ENCODE results near the gene RNF123.
A peak's percentile ranks its signal among the peaks of the same experiment; 100 is the strongest.

Gene RNF123

GRCh38 chr3:49658711-49659110 lies 30.6 kb upstream of the RNF123 start:
- DNase-seq (ENCODE audit: low read depth) = no peak

DNA sequence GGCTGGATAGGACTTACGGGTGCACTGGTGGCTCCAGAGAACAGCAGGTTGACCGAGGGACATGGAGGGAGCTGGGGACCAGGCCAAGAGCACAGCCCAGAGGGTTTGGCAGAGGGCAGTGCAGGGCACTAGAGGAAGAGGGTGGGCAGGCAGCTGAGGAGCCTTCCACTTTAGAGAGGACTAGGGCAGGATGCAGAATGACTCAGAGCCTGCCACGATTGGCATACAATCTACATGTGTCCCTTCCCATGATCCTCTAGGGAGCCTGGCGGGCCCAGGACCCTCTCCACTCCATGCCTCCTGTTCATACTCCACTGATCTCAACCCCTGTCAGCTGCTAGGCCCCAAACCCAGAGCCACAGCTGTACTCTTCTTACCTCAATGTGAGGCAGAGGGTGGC lies 29.6 kb upstream of the RNF123 start:
- no peak for DNase-seq (ENCODE audit: low read depth)

- DNase-seq (ENCODE audit: low read depth) = no peak
These were observed 28.1 kb upstream of the RNF123 start for GRCh38 chr3:49661281-49661680.

- DNase-seq (ENCODE audit: low read depth) = no peak
These were observed 27.3 kb upstream of the RNF123 start for GRCh38 chr3:49662021-49662420.

- DNase-seq (ENCODE audit: low read depth) = no peak
These were observed 26.5 kb upstream of the RNF123 start for GRCh38 chr3:49662720-49663413.

- DNase-seq (ENCODE audit: low read depth) = no peak
These were observed 25.5 kb upstream of the RNF123 start for GRCh38 chr3:49663831-49664230.

- no peak for DNase-seq (ENCODE audit: low read depth)
These were observed 25.1 kb upstream of the RNF123 start for GRCh38 chr3:49664300-49664699.

GRCh38 chr3:49665822-49666519 lies 23.4 kb upstream of the RNF123 start:
- no peak for DNase-seq (ENCODE audit: low read depth)

- no peak for DNase-seq (ENCODE audit: low read depth)
These were observed 22.8 kb upstream of the RNF123 start for GRCh38 chr3:49666592-49666991.

GRCh38 chr3:49667701-49668413 lies 21.5 kb upstream of the RNF123 start:
- DNase-seq (ENCODE audit: low read depth) = no peak

DNA sequence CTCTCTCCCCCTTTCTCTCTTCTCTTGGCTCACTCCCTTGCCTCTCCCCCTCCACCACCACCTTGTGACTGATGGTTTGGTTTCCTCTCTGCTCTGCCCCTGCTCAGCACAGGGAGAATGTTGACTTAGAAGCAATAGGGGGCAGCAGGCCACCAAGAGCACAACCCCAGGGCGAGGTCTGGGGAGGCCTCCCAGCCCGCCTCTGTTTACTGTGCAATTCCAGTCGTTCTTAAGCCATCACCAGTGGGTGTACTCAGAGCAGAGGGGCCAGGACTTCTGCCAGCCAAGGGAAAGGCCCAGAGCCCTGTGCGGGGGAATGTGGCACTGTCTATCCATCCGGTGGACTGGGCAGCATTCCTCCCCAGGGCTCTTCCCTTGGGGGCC lies 21.0 kb upstream of the RNF123 start:
- DNase-seq (ENCODE audit: low read depth) = no peak

GRCh38 chr3:49668861-49669260 lies 20.5 kb upstream of the RNF123 start:
- no peak for DNase-seq (ENCODE audit: low read depth)

DNA sequence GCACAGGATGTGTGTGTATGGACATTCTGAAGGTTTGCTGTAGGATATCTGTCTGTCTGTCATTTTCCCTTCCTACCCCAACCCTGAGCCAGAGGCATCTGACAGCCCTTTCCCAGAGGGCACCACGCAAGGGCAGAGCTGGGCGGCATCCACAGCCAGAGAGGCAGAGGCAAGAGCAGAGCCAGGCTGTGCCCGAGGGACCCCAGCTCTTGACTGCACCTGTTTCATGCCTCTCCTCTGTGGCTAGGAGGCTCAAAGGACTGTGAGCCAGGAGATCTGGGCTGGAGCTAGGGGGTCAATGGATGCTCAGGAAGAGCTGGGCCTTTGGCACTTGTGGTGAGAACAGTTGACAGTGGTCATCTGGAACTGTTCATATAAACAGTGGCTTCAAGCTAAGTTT lies 20.0 kb upstream of the RNF123 start:
- DNase-seq (ENCODE audit: low read depth) = no peak

- no peak for DNase-seq (ENCODE audit: low read depth)
These were observed 18.4 kb upstream of the RNF123 start for GRCh38 chr3:49670940-49671290.

DNA sequence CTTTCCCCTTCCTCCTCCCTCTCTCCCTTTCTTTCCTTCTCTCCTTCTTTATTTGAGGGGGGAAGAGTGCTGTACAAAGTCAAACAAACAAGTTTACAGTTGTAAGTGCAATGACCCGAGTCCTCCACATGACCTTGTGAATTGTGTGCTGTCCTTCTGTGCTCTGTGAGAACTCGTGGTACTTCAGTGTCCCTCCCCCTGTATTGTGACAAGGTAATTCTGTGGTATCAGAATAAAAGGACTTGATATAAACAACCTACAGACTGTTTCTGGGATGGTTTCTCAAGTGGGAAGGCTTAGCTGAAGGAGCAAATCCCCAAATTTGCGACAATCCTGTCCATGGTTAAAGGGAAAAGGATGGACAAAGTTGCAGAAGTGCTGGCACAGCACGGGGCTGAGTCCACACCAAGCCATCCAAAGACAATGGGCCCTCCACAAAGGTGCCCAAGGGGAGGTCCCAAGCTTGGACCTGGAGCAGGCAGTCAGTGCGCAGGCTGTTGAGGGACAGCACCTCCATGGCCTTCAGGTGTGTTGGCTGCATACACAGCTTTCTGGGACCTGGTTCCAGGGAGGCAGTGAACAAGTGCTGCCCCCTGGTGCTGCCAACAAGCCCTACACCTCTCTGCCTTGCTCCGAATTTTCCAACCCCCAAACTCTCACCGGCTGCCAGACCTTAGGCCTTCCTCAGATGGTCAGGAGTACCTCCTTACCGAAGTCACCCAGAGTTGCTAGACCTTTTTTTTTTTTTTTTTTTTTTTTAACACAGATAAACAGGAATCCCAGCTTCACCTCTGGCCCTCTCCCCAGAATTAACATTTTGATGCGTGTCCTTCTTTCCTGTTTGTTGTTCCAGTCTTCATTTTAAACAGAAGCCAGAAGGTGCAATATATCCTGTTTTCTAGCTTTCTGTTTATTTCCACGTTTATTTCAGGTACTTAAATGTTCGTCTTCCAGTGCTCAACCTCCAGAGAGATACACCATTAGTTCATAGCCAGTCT lies 17.8 kb upstream of the RNF123 start:
- DNase-seq (ENCODE audit: low read depth) = peak; percentile 69

GRCh38 chr3:49673121-49673714 lies 16.1 kb upstream of the RNF123 start:
- peak; percentile 71 for DNase-seq (ENCODE audit: low read depth)

- DNase-seq (ENCODE audit: low read depth) = peak; percentile 99
These were observed 15.5 kb upstream of the RNF123 start, which contains the start of gene APEH for GRCh38 chr3:49673715-49674496. APEH (plus strand) TSS chr3:49674351; CDS start chr3:49674402, 51 bp downstream.

DNA sequence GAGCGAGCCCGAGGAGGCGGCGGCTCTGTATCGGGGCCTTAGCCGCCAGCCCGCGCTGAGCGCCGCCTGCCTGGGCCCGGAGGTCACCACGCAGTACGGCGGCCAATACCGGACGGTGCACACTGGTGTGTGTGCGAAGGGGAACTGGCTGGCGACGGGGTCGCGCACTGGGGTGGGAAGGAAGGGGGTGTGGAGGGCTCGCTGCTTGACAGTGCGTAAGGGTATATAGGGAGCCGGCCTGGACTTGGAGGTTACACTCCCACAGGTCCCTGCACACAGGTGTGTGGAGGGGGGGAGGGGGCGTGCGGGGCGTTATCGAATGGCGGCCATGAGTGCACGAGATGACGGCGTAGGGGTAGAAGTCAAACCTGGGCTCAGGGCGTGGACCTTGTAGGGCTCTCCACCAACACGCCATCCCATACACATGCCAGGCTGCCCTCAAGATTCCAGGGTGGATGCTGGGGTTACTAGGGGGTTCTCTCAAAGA lies 14.8 kb upstream of the RNF123 start:
- peak; percentile 62 for DNase-seq (ENCODE audit: low read depth)

- no peak for DNase-seq (ENCODE audit: low read depth)
These were observed 13.4 kb upstream of the RNF123 start for GRCh38 chr3:49675912-49676311.

DNA sequence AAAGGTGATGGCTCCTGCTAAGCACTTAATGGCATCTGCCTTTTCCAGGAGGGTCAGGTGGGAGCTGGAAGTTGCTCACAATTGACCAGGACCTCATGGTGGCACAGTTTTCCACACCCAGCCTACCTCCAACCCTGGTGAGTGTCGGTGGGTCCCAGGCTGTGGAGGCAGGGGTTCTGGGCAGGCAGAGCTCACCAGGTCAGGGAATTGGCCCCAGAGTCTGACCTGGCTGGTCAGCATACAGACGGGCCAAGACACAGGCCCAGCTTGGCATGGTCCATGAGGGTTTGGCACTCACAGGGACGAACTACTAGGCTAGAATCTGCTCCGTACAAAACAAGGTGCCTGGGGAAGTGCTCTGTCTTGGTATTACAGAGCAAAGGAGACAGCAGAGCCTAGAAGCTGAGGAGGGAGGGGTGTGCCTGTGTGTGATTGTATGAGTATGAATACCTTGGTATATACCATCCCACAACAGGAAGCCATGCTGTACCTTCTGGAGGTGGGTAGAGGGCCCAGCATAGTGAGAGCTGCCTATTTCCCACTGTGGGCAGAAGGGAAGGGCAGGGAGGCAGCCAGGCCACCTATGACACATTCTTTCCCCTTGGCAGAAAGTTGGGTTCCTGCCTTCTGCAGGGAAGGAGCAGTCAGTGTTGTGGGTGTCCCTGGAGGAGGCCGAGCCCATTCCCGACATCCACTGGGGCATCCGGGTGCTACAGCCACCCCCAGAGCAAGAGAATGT lies 8.7 kb upstream of the RNF123 start:
- DNase-seq (ENCODE audit: low read depth) = no peak

Data from CMK (cell line).